Activated CD8-positive, alpha-beta memory T cell treated with anti-CD3 and anti-CD28 coated beads for 4 hours (primary cell): ENCODE results near the gene PACS2.
"Not testable (repeated sequence)": the region's sequence is repeated elsewhere in the genome, so short reads cannot be mapped to it uniquely, and the experiment has no call there.

Experiments used
- DNase-seq, 2 donors: peaks; one replicate each; pipeline ENCODE4 v3.0.0-alpha.2; 2020; ENCODE audit warnings: low read depth in 2 of 2

The PACS2 gene

DNA sequence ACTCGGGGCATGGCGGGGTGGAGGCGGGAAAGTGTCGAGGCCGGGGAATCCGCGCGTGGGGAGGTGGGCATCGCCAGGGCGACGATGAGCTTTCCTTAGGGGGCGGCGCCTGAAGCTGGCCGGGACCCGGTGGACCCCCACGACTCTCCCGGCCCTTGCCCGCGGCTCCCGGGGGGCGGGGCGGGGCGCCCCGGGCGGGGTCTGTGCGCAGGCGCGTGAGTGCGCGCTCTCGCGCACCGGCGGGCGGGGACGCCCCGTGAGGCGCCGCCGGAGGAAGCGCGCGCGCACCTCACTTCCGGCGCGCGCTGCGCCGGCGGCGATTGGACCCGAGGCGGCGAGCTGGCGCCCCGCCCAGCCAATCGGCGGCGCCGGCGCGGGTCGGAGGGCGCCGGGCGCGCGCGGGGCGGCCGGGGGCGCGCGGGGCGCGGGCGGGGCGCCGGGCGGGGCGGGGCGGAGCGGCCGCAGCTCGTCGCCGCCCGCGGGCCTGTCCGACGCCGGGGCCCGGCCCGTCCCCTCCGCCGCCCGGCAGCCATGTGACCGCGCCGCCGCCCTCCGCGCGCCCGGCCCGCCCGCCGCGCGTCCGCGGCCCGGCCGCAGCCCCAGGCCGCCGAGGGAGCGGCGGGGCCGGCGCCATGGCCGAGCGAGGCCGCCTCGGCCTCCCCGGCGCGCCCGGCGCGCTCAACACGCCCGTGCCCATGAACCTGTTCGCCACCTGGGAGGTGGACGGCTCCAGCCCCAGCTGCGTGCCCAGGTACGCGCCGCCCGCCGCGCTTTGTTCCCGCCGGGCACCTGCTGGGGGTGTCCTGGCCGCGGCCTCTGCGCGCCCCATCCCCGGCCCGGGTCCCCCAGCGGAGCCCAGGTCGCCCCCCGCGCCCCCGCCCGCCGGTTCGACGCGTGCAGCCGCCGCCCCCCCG lies at the start of gene PACS2:
Gene PACS2, plus strand, starts transcription at position 462 of the 914 bp plus-strand sequence. Its CDS starts 171 bp downstream, at position 633.
- DNase-seq: peak; percentile 46 to 52

DNA sequence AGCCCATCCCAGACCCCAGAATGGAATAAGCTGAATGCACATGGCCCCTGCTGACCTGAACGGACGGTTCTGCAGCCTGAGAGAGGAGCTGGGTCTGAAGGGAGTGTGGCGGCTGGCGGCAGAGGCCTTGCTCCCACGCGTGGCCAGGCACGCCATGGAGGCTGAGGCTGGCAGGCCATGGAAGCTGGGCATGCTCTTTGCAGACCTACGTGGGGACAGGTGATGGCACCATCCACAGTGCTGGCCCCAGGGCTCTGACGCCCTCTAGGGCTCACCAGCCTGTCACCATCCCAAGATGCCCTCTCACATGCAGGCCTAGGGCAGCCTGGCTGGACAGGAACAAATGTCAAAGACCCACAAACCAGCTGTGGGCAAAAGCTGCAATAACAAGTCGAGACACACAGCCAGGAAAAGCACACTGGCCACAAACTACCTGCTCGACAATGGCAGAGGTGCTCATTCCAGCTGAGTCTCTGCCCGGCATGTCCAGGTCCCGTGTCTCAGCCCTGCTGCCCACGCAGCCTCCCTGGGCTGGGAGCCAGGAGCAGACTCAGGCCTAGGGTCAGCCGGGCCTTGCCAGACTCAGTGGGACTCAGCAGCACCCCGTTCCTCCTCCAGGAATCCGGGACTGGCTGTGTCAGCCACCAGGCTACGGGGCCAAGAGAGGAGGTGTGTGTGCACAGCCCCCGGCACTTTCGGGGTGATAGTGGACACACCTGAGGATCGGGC lies 46.6 kb upstream of the PACS2 start:
- no peak for DNase-seq

DNA sequence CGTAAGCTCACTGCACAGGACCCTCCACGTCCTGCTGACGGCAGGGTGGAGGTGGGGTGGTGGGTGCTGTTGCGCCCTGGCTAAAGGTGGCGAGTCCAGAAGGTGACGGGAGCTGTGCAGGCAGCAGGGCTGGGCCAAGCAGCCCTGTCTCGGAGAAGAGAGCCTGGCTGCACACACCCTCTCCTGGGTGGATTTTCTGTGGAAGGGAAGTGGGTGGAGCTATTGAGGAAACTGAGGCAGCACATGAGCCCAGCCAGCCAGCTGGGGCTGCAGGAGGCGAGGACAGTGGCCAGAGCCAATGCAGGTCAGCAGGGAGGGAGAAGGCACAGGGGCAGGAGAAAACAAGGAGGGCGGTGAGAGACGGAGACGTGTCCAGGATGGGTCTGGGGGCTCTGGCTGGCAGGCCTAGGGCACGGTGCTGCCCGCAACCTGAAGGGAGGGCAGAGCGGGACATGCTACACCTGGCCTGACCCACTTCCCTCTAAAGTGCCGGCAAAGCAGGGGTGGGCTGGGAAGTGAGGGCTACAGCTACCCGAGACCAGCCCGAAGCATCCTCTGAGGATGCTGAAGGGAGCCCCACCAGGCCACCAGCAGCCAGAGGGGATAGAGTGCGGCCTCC lies 45.7 kb upstream of the PACS2 start:
- no peak for DNase-seq

DNA sequence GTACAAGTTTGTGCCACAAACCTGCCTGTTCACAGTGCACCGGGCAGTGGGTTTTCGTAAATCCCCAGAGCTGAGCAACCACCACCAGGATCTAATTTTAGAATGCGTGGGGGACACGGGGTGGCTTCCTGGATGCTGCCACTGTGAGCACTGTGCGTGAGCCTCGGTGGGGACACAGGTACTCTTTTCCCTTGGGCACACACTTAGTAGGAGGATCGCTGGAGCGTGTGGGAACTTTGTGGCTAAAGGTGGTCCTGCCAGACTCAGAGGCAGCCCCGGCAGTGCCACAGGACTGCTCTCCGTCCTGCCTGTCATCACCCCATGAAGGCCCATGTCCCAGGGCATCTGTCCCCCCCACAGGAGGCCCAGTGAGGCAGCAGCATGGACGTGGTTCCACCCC lies 45.1 kb upstream of the PACS2 start:
- DNase-seq: no peak

DNA sequence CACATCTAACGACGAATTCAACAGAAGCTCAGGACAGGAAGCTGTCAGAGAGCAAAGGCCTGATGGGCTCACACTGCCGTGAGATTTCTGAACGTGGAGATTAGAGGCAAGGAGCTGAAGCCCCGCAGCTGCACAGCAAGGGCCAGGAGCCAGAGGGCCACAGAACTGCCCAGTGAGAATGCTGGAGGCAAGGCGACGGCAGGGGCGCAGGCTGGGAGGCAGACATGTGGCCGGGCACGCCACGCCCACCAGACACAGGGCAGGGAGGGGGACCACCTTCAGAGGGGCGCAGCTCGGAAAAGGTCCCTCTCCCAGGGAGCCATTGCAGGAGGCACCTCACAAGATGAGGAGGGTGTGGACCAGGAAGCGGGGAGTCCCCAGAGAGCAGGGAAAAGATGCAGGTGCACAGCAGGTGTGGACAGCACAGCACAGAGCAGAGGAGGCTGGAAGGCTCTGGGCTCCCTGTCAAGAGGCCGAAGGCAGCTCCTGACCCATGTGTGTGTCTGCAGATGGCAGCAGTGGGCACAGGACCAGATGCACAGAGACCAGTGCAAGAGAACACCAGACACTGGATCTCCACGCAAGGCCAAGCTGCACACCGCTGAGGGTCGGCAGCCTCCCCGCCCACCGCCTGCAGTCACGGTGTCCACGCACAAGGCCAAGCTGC lies 43.2 kb upstream of the PACS2 start:
- DNase-seq: no peak

DNA sequence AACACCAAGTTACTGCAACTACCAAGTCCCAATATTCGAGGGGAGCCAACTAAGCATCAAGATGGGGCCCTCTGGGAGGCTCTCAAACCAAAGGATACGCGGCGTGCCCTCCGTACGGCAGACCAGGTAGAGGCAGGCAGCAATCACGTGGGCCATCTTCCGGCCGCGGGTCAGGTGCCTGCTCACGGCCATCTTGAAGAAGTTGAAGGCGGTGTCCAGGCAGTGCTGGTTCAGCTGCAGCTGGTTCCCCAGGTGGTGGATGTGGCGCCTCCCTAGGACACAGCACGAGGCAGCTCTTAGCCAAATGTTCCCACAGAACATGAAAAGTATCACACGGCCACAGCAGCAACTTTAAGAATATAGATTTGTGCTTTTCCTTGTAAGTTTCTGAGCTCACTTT lies 41.9 kb upstream of the PACS2 start:
- no peak for DNase-seq

DNA sequence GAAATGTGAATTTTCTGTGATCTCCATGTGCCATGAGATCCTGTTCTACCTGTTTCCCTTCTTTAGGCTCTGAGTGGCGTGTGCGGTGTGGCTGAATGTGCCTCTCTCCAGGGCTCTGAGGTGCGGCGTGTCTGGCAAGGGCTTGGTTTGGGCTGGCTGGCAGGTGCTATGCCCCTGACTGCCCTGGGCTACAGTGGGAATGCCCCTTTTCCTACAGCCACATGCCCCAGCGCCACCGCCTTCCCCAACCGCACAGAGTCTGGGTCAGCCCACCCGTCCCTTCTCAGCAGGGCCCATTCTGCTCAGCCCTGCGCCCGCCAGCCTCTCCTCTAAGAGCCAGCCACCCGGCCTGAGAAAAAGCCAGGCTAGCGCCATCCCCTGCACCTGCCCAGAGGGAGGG lies 41.5 kb upstream of the PACS2 start:
- DNase-seq: no peak

DNA sequence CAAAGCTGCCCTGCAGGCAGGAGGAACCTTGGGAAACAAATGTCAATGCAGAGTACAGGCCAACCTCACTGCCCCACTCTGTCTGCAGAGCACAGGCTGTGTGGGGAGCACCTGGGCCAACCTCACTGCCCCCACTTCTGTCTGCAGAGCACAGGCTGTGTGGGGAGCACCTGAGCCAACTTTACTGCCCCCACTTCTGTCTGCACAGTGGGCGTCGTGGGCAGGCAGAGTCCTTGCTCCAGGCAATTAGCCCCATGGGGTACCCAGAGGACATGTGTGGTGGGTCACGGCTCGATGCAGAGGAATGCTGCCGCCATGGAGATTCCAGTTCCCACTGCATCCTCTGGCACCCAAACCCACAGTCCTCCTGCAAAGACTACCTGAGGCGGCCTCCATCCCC lies 39.9 kb upstream of the PACS2 start:
- no peak for DNase-seq

DNA sequence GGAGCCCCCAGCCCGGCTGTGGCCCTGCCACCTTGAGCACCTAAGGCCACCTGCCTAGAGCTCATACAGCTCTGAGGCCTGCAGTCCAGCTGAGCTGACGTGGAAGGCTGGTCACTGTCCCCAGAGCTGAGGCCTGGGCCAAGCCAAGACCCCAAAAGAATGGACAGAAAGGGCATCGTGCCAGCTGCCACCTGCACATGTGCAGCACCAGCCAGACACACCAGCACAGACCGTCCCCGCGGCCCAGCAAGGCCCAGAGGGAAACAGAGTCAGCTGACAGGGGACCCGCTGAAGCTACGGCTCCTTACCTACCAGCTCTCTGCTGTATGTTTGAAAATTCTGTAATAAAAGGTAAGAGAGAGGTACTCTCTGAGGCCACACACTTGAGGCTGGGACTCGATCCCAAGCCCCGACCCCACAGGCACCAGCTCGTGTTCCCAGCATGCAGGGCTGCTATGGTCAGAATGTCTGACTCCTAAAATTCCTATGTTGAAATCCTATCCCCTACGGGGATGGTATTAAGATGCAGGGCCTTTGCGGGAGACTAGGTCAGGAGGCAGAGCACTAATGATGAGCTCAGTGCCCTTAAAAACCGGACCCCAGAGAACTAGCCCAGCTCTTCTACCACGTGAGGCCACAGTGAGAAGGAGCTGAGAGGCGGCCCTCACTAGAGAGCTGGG lies 39.1 kb upstream of the PACS2 start:
- DNase-seq: no peak

DNA sequence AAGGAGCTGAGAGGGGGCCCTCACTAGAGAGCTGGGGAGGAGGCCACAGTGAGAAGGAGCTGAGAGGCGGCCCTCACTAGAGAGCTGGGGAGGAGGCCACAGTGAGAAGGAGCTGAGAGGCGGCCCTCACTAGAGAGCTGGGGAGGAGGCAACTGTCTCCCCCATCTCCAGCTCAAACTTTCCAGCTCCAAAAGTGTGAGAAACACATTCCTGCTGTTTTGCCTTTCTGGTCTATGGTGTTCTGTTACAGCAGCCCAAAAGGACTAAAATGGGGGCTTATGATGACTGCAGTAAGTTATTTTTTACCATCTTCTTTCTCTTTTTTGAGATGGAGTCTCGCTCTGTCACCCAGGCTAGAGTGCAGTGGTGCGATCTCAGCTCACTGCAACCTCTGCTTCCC lies 37.1 kb upstream of the PACS2 start:
- DNase-seq: not testable (repeated sequence)

DNA sequence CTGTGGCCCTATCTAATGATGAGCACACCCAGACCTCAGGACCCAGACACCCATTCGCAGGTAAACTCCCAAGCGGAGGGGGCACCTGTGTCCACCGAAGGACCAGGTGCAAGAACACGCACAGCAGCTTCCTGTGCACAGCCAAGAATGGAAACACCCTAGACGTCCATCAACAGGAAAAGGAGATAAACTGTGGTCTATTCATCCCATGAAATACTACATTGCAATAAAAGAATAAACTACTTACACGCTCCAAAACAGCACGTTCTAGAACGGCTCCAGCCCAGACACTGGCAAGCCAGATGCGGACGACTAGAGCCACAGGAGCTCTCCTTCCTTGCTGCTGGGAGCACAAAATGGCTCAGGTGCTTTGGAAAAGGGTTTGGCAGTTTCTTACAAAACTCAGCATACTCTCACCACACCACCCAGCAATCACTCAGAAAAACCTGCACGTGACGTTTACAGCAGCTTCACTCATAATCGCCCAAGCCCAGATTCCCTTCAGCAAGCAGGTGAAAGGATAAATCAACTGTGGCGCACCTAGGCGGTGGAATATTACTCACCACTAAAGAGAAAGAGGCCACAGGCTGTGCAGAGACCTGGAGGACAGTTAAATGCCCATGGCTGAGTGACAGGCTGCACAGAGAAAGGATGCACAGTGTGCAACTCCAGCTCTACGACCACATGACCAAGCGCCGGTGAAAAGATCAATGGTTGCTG lies 34.7 kb upstream of the PACS2 start:
- DNase-seq: no peak

DNA sequence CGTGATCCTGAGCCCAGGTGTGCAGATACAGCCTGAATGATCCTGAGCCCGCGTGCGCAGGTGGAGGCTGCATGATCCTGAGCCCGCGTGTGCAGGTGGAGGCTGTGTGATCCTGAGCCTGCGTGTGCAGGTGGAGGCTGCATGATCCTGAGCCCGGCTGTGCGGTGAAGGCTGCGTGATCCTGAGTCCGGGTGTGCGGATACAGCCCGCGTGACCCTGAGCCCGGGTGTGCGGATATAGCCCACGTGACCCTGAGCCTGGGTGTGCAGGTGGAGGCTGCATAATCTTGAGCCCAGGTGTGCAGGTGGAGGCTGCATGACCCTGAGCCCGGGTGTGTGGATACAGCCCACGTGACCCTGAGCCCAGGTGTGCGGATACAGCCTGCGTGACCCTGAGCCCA lies 34.0 kb upstream of the PACS2 start:
- no peak for DNase-seq

DNA sequence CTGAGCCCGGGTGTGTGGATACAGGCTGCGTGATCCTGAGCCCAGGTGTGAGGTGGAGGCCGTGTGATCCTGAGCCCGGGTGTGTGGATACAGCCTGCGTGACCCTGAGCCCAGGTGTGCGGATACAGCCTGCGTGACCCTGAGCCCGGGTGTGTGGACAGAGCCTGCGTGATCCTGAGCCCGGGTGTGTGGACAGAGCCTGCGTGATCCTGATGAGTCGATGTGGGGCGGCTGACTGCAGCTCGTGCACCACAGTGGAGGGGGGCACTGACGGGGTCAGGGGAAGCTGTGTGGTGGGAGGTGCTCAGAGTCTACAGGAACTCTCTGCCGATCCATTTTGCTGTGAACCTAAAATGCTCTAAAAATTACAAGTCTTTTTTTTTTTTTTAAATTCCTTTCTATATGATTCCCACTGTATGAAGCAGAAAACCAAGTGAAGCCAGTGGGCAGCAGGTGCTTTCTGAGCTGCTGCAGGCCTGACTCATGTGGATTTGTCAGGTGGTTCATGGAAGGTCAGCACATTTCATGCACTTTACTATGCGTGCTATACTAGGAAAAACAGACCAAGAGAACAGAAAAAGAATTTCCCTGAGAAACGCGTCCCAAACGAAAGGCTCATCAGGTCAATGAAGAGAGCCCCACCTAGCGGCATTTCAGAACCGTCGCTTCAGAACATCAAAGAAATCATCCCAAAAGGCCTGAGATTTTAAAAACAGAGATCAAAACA lies 33.0 kb upstream of the PACS2 start:
- DNase-seq: no peak

DNA sequence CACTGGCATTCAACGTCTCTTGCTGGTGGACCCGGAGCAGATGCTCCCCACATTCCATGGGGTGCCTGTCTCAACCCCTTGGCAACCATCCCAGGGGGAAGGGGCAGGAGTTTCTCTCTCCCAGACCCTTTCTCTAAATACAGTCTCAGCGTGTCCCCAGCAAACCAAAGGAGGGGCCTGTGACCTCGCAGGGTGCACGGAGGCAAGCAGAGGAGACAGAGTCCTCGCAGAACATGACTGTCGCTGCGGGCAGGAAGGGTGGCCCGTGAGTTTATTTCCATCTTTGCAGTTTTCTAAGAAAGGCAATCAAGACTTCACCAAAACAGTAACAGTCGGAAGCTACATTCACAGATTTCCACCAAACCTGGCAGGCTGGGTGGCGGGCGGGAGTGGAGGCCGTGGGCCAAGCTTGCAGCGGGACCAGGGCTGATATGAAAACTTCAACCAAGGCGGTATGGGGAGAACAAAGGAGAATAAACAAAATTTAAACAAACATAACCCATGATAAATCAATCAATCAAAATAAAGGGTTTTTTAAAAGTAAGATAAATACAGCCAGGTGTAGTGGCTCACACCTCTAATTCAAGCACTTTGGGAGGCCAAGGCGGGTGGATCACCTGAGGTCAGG lies 32.3 kb upstream of the PACS2 start:
- no peak for DNase-seq

DNA sequence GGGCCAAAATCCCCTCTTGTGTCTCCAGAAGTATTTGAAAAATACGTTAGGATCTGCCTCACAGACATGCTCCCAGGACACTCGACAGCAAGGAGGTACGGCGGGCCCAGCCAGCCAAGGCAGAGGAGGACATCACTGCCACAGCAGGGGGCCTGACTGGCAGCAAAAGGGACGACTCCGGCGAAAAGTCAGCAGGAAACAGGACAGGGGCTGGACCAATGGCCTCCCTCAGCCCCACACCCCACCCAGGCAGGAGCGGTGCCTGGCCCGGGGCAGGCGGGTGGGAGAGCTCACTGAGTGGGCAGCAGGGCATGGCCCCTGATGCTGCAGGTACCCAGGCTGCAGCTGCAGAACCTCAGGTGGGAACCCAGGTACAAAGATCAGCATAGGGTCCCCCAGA lies 31.5 kb upstream of the PACS2 start:
- no peak for DNase-seq

DNA sequence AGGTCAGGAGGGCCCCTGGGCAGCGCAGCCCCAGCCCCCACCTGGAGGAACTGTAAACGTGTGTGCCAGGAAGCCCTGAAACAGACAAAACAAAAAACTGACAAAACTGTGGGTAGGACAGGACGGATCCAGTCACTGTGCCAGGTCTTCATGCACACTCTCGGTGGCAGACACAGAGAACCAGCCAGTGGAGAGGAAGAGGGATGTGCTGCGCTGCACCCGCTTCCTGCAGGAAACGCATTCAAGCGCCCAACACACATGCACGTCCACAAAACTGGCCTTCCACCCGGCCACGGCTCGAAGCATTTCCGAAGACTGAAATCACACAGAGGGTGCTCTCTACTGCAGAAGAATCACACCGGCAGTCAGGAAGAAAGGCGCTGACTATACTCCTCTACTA lies 30.6 kb upstream of the PACS2 start:
- DNase-seq: no peak

DNA sequence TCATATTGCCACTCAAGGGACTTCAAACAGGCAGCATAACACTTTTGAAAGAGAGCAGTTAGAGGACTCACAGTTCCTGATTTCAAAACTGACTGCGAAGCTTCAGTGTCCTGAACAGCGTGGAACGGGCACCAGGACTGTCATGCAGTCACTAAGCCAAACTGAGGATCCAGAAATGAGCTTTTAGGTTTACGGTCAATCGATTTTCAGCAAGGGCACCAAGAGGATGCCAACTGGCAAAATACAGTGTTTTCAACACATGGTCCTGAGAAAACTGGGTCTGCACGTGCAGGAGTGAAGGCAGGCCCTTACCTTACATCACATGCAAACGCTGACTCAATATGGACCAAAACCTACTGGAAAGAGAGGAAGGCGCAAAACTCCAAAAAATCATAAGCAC lies 29.4 kb upstream of the PACS2 start:
- no peak for DNase-seq

DNA sequence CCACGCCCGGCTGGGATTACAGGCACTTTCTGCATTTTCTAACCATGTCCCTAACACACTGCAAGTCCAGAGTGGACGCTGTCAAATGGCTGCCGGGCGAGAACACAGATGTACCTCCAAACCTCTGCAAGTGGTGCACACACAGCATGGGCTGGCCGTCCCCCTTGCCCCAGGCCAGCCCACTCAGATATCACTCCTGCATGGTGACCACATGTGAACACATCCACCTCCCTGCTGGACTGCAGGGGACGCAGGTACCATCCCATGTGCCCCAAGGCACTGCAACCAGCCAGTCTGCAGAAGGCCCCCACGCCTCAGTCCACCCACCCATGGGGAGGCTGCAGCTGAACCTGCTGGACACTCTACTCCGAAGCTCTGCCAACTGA lies 27.8 kb upstream of the PACS2 start:
- DNase-seq: no peak

DNA sequence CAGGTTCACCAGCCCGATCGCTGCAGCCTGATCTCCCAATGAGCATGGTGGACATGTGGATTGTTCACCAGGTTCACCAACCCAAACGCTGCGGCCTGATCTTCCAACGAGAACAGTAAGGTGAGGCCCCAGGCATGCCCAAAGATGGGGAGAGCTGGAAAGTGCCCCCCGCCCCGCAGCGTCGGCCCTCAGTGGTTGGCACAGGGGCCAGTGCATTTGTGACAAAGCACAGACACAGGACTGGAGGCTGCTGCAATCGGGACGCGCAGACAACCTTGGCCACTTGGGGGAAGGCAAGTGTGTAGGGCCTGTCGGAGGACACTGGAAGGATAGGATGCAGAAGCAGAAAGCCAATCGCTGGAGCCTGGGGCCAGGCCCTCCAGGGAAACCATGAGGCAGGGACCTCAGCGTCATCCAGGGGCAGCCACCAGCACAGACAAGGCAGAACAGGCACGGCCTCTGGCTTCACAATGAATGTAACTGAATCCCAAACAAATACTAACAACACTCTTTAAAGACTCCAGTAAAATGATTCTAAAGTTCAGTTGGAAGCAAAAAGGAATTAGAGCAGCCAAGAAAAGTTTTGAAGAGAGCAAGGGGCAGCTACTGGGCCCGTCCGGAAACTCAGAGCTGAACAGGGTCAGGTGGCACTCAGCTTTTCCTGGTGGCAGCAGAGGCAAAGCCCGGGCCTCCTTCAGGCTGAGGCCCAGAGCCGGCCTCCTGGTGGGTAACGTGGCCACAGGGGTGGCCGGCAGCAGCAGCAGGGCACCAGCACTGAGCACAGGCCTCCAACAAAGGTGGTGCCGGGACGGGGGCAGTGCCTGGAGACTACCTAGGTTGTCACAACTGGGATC lies 27.1 kb upstream of the PACS2 start:
- DNase-seq: no peak
